ENCODE measurements around the gene ASB10. TPM values are rescaled to one million over a fixed set of nuclear protein-coding genes. Genes with fewer than 3 reads are reported as not detected.
A peak's percentile ranks its signal among the peaks of the same experiment; 100 is the strongest.

ASB10 gene
- total RNA-seq, 6 donors from 2014 or later: not detected

DNA sequence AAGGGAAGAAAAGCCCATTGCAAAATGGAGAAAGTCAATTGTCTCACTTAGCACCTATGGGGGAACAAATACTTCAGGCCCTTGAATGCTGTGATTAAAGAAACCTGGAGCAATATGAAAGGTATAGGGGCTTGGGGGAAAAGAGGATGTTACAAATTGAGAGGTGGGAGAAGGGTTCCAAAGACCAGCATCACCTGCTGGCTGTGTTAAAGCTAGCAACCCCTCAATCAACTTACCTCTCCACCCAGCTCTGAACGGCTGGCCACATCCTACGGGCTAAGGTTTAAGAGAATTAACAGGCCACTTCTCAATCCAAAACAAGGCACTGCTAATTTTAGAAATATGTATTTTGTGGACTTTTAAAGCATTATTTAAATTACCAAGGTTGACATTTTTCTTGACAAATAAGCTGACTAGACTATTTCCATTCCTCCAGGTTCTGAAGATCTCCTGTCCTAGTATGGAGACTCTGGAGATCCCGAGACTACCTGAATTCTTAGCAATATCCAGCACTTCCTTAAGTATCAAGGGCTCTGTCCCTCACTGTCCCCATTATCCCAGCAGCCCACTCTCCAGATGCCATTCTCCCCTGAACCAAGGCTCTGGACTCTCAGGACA lies 24.2 kb upstream of the ASB10 start:
- Histone ChIP-seq H3K36me3 (peaks cover 6 to 41% (median 32%) of the 10 kb centered on the region in 4 donors), H3K4me1 (no peaks in the 10 kb centered on the region), H3K4me3 (no peak overlapping the region), H3K27me3 (no peaks in the 10 kb centered on the region), H3K27ac (no peak overlapping the region), H3K9me3 (no peaks in the 10 kb centered on the region)
- ATAC-seq (ENCODE audit: low FRiP score in 2 of 2) (no peak), DNase-seq (no peak)
- no peak for TF ChIP-seq POLR2A (IDR thresholded peaks at IDR 0.05)
- TF ChIP-seq, protein P1, sequence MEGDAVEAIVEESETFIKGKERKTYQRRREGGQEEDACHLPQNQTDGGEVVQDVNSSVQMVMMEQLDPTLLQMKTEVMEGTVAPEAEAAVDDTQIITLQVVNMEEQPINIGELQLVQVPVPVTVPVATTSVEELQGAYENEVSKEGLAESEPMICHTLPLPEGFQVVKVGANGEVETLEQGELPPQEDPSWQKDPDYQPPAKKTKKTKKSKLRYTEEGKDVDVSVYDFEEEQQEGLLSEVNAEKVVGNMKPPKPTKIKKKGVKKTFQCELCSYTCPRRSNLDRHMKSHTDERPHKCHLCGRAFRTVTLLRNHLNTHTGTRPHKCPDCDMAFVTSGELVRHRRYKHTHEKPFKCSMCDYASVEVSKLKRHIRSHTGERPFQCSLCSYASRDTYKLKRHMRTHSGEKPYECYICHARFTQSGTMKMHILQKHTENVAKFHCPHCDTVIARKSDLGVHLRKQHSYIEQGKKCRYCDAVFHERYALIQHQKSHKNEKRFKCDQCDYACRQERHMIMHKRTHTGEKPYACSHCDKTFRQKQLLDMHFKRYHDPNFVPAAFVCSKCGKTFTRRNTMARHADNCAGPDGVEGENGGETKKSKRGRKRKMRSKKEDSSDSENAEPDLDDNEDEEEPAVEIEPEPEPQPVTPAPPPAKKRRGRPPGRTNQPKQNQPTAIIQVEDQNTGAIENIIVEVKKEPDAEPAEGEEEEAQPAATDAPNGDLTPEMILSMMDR (IDR thresholded peaks at IDR 0.05): no peak
- TF ChIP-seq POLR2AphosphoS5 (IDR thresholded peaks at IDR 0.05): no peak
- 88 to 90% methylated on average over 3 of the region's 3 CpGs for WGBS, 2 donors

DNA sequence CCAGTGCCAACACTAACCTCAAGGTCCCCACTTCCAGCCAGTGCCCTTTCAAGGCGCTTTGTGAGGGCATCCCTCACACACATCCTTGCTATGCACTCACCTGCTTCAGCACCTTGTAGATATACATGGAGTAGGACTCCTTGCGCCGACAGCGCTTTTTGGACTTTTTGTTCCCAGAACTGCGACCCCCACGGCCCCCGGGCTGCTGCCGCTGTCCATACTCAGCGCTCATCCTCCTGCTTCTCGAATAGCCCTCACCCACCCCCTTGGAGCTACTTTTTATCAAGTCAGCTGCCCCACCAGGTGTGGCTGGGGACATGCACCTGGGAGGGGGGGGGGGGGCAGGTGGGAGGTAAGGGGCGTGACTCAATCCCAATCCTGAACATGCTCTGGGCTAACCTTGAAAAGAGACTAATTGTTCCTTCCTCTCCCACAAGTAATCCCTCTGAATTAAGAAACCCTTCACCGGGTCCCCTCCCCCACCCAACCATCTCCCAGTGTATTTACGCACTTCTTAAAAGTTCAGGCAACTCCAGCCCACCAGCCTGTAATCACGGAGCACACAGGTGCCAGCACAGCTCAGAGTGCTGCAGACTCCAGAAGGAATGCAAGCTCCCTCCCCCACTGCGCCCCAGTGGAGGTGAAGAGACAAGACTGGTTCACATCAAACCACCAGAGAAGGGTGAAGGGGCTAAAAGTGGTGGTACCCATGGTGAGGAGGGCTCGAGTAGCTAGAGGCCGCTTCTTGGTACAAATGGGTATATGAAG lies 23.2 kb upstream of the ASB10 start, which contains the start of gene H2BK1:
H2BK1 (minus strand) TSS at position 402 of the 768 bp plus-strand sequence; CDS start at position 232, 170 bp downstream.
- peaks cover under 1 to 31% (median 23%) of the 10 kb centered on the region in 4 donors for H3K36me3 ChIP-seq
- WGBS, 2 donors: 80 to 85% methylated on average over 17 of the region's 17 CpGs
- no peak within 1 kb of the TSS for H3K4me3 ChIP-seq
- TF ChIP-seq POLR2AphosphoS5 (IDR thresholded peaks at IDR 0.05): no peak
- TF ChIP-seq, protein P1 (IDR thresholded peaks at IDR 0.05): no peak
- no peak for TF ChIP-seq EP300 (IDR thresholded peaks at IDR 0.05)
- no peak for TF ChIP-seq POLR2A (IDR thresholded peaks at IDR 0.05)
- H3K4me1 ChIP-seq: no peaks in the 10 kb centered on the region
- ATAC-seq (ENCODE audit: low FRiP score in 2 of 2) (no peak), DNase-seq (peak in 1 of 2 donors; percentile 69)
- H3K27me3 ChIP-seq: no peaks in the 10 kb centered on the region
- no peak within 1 kb of the TSS for H3K27ac ChIP-seq
- H3K9me3 ChIP-seq: no peaks in the 10 kb centered on the region

DNA sequence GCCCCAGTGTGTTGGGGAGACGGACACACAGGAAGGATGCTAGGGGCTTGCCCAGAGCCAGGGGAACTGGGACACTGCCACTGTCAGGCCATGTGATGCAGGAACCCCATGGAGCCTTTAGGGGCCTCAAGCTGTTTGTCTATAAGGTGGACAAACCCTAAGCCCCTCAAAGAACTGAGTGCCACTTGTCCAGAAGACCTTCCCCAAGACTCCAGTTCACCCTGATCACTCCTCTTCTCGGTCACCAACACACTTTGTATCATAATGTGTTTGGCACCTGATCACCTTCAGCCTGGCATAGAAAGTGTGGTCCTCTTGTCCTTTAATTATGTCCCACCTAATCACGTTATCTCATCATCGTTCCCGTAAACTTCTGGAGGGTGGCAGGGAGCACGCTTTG lies 22.5 kb upstream of the ASB10 start:
- TF ChIP-seq, protein P1 (IDR thresholded peaks at IDR 0.05): no peak
- TF ChIP-seq EP300 (IDR thresholded peaks at IDR 0.05) (no peak), POLR2A (IDR thresholded peaks at IDR 0.05) (no peak), POLR2AphosphoS5 (IDR thresholded peaks at IDR 0.05) (no peak)
- WGBS, 2 donors: 83 to 90% methylated on average over 6 of the region's 6 CpGs
- H3K4me3 ChIP-seq: no peak overlapping the region
- no peaks in the 10 kb centered on the region for H3K27me3 ChIP-seq
- no peaks in the 10 kb centered on the region for H3K4me1 ChIP-seq
- H3K9me3 ChIP-seq: no peaks in the 10 kb centered on the region
- ATAC-seq (ENCODE audit: low FRiP score in 2 of 2) (no peak), DNase-seq (no peak)
- peaks cover 0 to 24% (median 16%) of the 10 kb centered on the region in 4 donors for H3K36me3 ChIP-seq
- H3K27ac ChIP-seq: no peak overlapping the region

DNA sequence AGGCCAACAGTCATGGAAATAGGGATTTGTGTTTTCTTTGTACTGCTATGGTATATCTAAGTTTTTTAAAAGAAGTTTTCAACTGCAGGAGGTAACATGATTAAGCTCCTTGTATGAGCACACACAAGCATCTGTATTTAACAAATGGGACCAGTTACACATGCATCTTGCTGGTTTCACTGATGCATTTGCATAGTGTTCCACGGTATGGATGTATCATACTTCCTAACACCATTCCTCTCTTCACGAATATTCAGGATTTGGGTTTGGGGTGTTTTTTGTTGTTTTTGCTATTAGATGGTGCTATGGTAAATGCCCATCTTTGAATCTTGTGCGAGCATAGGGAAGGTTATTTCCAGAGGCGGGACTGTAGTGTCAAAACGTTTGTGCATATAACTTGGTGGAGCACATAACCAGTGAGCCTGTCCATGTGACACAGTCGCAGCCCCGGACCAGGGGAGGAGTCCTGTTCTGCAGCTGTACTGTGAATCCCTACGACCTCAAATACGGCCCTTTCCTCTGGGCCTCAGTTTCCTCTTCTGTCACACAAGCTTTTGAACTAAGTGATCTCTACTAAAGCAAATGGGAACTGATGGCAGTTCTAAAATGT lies 21.3 kb upstream of the ASB10 start:
- Histone ChIP-seq H3K27me3 (no peaks in the 10 kb centered on the region), H3K36me3 (peaks cover 0 to 12% (median 6%) of the 10 kb centered on the region in 4 donors), H3K27ac (no peak overlapping the region), H3K4me3 (no peak overlapping the region), H3K9me3 (no peaks in the 10 kb centered on the region), H3K4me1 (no peaks in the 10 kb centered on the region)
- ATAC-seq (ENCODE audit: low FRiP score in 2 of 2) (no peak), DNase-seq (no peak)
- 68 to 80% methylated on average over 9 of the region's 9 CpGs for WGBS, 2 donors
- no peak for TF ChIP-seq EP300 (IDR thresholded peaks at IDR 0.05)
- TF ChIP-seq POLR2A (IDR thresholded peaks at IDR 0.05): no peak
- TF ChIP-seq, protein P1 (IDR thresholded peaks at IDR 0.05): no peak
- no peak for TF ChIP-seq POLR2AphosphoS5 (IDR thresholded peaks at IDR 0.05)
